OCI-LY7 (cell line): ENCODE measurements around the gene CELF4. TPM values are rescaled to one million over a fixed set of nuclear protein-coding genes. Genes with fewer than 3 reads are reported as not detected.

Experiments used
- BruUV-seq: library from RNA; stranded (reverse); fragments of 400-500 nt; replicated peaks from 2 replicates; lab custom pipeline; 2021; lab: Mats Ljungman, UMichigan
- CTCF ChIA-PET: fragments of 300-600 bp; sonication (Branson Sonifier 250); formaldehyde crosslinking; loops from one replicate; lab custom pipeline; 2022; ENCODE audit warnings: antibody characterized with exemption; ENCODE audit not compliant: unreplicated experiment; lab: Charles Lee
- POLR2A ChIA-PET: fragments of 300-600 bp; sonication (Branson Sonifier 250); formaldehyde crosslinking; loops from one replicate; lab custom pipeline; 2022; ENCODE audit warnings: antibody characterized with exemption; lab: Charles Lee
- DNase-seq: peaks from one replicate; pipeline ENCODE4 v3.0.0-alpha.2; 2015; ENCODE audit warnings: low spot score
- H2AFZ ChIP-seq: fragments of 200-600 bp; sonication (generic), shearing (Covaris generic); 2 replicates; pipeline ENCODE4 v1.6.1; 2014; ENCODE audit warnings: mild to moderate bottlenecking, antibody characterized with exemption, low read length, moderate library complexity
- H3K27ac ChIP-seq: fragments of 200-600 bp; sonication (generic); 2 replicates; pipeline ENCODE4 v1.5.1; 2014; ENCODE audit warnings: mixed run types, low read depth, mild to moderate bottlenecking, moderate library complexity, low read length, inconsistent platforms; ENCODE audit not compliant: poor library complexity, severe bottlenecking
- H3K36me3 ChIP-seq: fragments of 200-600 bp; sonication (generic); 2 replicates; pipeline ENCODE4 v1.6.1; 2014; ENCODE audit warnings: mild to moderate bottlenecking, antibody characterized with exemption, low read length, moderate library complexity, mixed read lengths; ENCODE audit not compliant: insufficient read depth
- H3K4me1 ChIP-seq: fragments of 200-600 bp; sonication (generic); 2 replicates; pipeline ENCODE4 v1.5.1; 2014; ENCODE audit warnings: mild to moderate bottlenecking, low read length; ENCODE audit not compliant: insufficient read depth, poor library complexity, severe bottlenecking
- H3K4me2 ChIP-seq: fragments of 200-600 bp; sonication (generic); 2 replicates; pipeline ENCODE4 v1.6.1; 2014; ENCODE audit warnings: mild to moderate bottlenecking, low read length
- H3K4me3 ChIP-seq: fragments of 200-600 bp; sonication (generic); 2 replicates; pipeline ENCODE4 v1.5.1; 2014; ENCODE audit warnings: mild to moderate bottlenecking, low read depth, low read length; ENCODE audit not compliant: poor library complexity, severe bottlenecking
- H3K79me2 ChIP-seq: fragments of 200-600 bp; sonication (generic); 2 replicates; pipeline ENCODE4 v1.6.1; 2016; ENCODE audit warnings: low read depth, mild to moderate bottlenecking, low read length, moderate library complexity, mixed read lengths; ENCODE audit not compliant: insufficient read depth
- H3K9me2 ChIP-seq: fragments of 200-600 bp; sonication (generic); 2 replicates; pipeline ENCODE4 v1.6.1; 2016; ENCODE audit warnings: mild to moderate bottlenecking, low read length, mixed read lengths; ENCODE audit not compliant: insufficient read depth
- H3K9me3 ChIP-seq: fragments of 200-600 bp; sonication (generic); 2 replicates; pipeline ENCODE4 v1.6.1; 2014; ENCODE audit warnings: mild to moderate bottlenecking, mixed run types, low read length, mixed read lengths
- H4K20me1 ChIP-seq: fragments of 200-600 bp; sonication (generic); 2 replicates; pipeline ENCODE4 v1.6.1; 2014; ENCODE audit warnings: mild to moderate bottlenecking, antibody characterized with exemption, low read length, moderate library complexity, mixed read lengths; ENCODE audit not compliant: insufficient read depth
- CTCF ChIP-seq: fragments of 200-600 bp; sonication (generic); conservative IDR thresholded peaks from 2 replicates; pipeline ENCODE4 v1.5.1; 2014; ENCODE audit warnings: mild to moderate bottlenecking, antibody characterized with exemption, low read length, moderate library complexity, mixed read lengths
- EZH2phosphoT487 ChIP-seq: fragments of 200-600 bp; sonication (generic); IDR thresholded peaks from 2 replicates; pipeline ENCODE4 v1.6.1; 2018; ENCODE audit warnings: low read depth, borderline replicate concordance, mild to moderate bottlenecking, mixed run types, antibody characterized with exemption, low read length, moderate library complexity, mixed read lengths
- intact Hi-C: fragments of 100-400 bp; cut with micrococcal nuclease; formaldehyde crosslinking; loops from one replicate; pipeline ENCODE4 v1.10.0; 2022; ENCODE audit not compliant: unreplicated experiment
- total RNA-seq, 2 experiments: library from RNA; depleted of rRNA in 1 of 2; stranded (reverse); fragments of >200 nt in 1 of 2; shearing (Covaris generic) in 1 of 2; gene quantifications; 2 replicates each; pipeline ENCODE4 v1.2.3, GENCODE V29; 2014 to 2022

The CELF4 gene
- total RNA-seq, 2 experiments from 2014 or later: not detected

DNA sequence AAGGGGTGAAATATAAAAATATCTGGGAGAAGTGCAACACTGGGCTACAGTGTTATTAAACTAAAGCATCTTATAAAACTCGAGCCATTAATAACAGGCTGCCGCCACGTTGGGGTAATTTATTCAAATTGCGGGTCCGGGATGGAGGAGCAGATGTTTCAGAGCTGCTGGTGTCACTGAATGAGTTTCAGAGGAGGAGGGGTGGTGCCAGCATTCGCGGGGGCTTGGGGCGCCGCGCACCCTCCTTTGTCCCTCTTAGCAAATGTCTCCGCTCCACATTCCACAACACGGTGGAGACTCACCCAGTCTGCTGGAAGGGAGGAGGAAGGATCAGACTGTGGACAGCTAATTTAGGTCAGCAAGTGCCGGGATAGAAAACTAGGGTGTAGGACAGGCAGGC is 260.5 kb downstream of the CELF4 start:
- ChIA-PET POLR2A (no interaction called here), CTCF (no interaction called here)
- intact Hi-C loops: no loop called here
- Histone ChIP-seq H3K4me3 (no peak overlapping the region), H3K9me3 (no peaks in the 10 kb centered on the region), H3K36me3 (no peaks in the 10 kb centered on the region), H2AFZ (no peak overlapping the region), H3K4me2 (no peak overlapping the region), H4K20me1 (no peaks in the 10 kb centered on the region), H3K9me2 (no peaks in the 10 kb centered on the region), H3K4me1 (no peaks in the 10 kb centered on the region), H3K27ac (no peak overlapping the region), H3K79me2 (no peaks in the 10 kb centered on the region)
- no TSS peak for BruUV-seq
- TF ChIP-seq EZH2phosphoT487 (no peak), CTCF (no peak)
- no peak for DNase-seq

GRCh38 chr18:37304012-37304680 is 261.5 kb downstream of the CELF4 start:
- Histone ChIP-seq H3K36me3 (no peaks in the 10 kb centered on the region), H3K79me2 (no peaks in the 10 kb centered on the region), H3K4me1 (no peaks in the 10 kb centered on the region), H3K27ac (no peak overlapping the region), H3K4me3 (no peak overlapping the region), H2AFZ (no peak overlapping the region), H3K9me3 (no peaks in the 10 kb centered on the region), H4K20me1 (no peaks in the 10 kb centered on the region), H3K4me2 (no peak overlapping the region), H3K9me2 (no peaks in the 10 kb centered on the region)
- CTCF ChIA-PET: no interaction called here
- intact Hi-C loops: no loop called here
- BruUV-seq: no TSS peak
- no peak for TF ChIP-seq CTCF
- no peak for TF ChIP-seq EZH2phosphoT487
- DNase-seq: no peak
- POLR2A ChIA-PET: no interaction called here

DNA sequence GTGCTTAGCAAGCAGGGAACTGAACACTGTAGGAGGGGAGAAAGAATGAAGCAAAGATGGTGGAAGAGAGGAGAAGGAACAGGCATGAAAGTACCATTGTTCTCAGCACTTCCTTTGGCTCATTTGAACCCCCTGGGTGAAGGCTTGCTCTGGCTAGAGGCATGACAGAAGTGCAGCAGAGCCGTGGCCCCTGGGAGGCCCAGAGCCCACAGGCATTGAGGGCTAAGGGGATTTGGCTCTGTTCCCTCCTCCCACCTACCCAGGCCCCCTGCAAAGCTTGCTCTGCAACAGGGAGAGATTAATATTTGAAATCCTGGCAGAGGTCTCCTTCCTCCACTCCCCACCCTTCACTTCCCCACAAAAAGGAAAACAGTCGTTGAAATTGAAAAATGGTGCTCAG is 262.6 kb downstream of the CELF4 start:
- Histone ChIP-seq H3K9me3 (no peaks in the 10 kb centered on the region), H3K27ac (no peak overlapping the region), H3K4me3 (no peak overlapping the region), H3K9me2 (no peaks in the 10 kb centered on the region), H4K20me1 (no peaks in the 10 kb centered on the region), H3K79me2 (no peaks in the 10 kb centered on the region), H3K4me2 (no peak overlapping the region), H2AFZ (no peak overlapping the region), H3K36me3 (no peaks in the 10 kb centered on the region), H3K4me1 (no peaks in the 10 kb centered on the region)
- intact Hi-C loops: no loop called here
- BruUV-seq: no TSS peak
- ChIA-PET POLR2A (no interaction called here), CTCF (no interaction called here)
- no peak for TF ChIP-seq CTCF
- DNase-seq: no peak
